ENCODE data around the gene GSTA2.

- TF ChIP-seq CTCF (IDR thresholded peaks at IDR 0.05 in 4 of 5, conservative IDR thresholded peaks at IDR 0.05 in 1 of 5) (no peak), POLR2A (IDR thresholded peaks at IDR 0.05) (no peak)
Measured at GRCh38 chr6:52739627-52740026, 23.6 kb downstream of the GSTA2 start.

Data from gastrocnemius medialis (tissue), 4 donors.